ENCODE measurements around the gene ATP5F1E.

Gene ATP5F1E

DNA sequence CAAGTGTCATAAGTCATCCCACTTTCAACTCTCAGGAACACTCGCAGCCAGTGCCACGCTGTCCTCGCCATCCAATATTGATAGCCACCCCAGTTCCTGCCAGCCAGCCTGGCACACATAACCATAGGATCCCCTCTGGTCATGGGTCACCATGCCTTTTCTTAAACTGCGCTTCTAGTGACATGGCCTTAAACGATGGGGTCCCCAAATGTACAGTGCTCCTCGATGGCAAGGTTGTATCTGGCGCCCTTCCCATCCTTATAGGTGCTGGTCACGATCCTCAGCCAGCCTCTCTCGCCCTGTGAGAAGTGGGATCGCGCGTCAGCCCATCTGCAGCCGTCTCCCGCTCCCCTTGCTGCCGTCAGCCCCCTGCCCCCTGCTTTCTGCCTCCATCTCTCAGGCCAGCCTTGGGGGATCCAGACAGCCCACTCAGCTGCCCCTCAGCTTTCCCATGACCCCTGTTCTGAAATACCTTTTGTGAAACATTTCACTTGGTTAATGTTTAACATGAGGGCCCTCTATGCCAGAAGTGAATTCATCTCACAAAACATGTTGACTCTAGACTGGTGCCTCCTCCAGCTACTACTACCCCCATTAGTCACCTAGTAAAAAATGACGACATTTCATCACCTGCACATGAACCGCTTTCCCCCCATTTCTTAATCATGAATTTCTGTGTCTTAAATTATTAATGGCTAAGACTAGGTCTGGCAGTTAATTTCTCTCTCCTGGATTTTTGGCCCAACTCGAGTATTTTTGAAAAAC is 36.5 kb downstream of the ATP5F1E start:
- H2AFZ ChIP-seq (ENCODE audit: low read depth, low read length): no peak overlapping the region
- H3K27ac ChIP-seq (ENCODE audit: low read length): peak overlapping the region; percentile 87
- peak overlapping the region; percentile 60 for H3K4me2 ChIP-seq (ENCODE audit: low read length)
- peaks cover 83% of the 10 kb centered on the region for H3K36me3 ChIP-seq (replicated peaks; ENCODE audit: low read depth, low read length)
- peak overlapping the region; percentile 30 for H3K4me3 ChIP-seq (ENCODE audit: low read length)
- H3K79me2 ChIP-seq (ENCODE audit: low read length): peaks cover 52% of the 10 kb centered on the region
- H3K27me3 ChIP-seq (ENCODE audit: low read depth, low read length): no peaks in the 10 kb centered on the region
- H3K4me1 ChIP-seq (ENCODE audit: low read length): peaks cover 55% of the 10 kb centered on the region
- no peak for TF ChIP-seq EZH2phosphoT487 (IDR thresholded peaks at IDR 0.05; ENCODE audit: low read depth)
- no peak for TF ChIP-seq CTCF (IDR thresholded peaks at IDR 0.05; ENCODE audit: low read depth, low read length)
- H4K20me1 ChIP-seq (ENCODE audit: insufficient read depth, low read length): peaks cover 52% of the 10 kb centered on the region
- H3K9ac ChIP-seq (ENCODE audit: low read length): peak overlapping the region; percentile 36
- no peaks in the 10 kb centered on the region for H3K9me3 ChIP-seq (ENCODE audit: insufficient read depth, low read length)

- H3K9me3 ChIP-seq (ENCODE audit: insufficient read depth, low read length): no peaks in the 10 kb centered on the region
- peak overlapping the region; percentile 87 for H3K27ac ChIP-seq (ENCODE audit: low read length)
Measured at GRCh38 chr20:58994390-58995159, 37.6 kb downstream of the ATP5F1E start.

DNA sequence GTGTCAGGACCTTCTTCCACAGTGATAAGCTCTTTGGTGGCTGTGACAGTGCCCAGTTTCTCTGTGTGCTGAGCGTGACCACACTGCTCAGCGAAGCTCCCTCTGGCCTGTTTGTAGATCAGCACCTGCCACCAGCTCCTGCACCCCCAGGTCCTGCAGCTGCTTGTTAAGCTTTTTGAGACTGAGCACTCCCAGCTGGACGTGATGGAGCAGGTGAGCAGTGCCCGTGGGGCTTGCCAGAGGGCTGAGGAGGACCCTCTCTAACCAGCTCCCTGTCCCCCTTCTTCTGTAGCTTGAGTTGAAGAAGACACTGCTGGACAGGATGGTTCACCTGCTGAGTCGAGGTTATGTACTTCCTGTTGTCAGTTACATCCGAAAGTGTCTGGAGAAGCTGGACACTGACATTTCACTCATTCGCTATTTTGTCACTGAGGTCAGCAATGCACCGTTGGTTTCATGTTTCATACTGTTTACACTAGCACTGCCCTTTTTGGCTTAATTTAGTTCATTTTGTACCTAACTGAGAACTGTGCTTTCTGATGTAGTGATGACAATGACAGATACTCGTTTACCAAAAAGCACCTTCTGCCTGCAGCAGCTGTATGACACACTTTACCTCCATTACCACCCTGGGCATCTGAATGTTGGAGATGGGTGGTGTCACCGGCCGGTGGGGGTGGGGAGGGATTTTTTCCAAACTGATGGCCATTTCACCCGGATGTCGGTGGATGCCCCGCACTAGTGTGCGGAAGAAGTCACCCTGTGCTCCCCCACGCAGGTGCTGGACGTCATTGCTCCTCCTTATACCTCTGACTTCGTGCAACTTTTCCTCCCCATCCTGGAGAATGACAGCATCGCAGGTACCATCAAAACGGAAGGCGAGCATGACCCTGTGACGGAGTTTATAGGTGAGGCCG is 38.5 kb downstream of the ATP5F1E start:
- H3K79me2 ChIP-seq (ENCODE audit: low read length): peaks cover 39% of the 10 kb centered on the region

More at GRCh38 chr20:58994390-58995159, 37.6 kb downstream of the ATP5F1E start:
- Histone ChIP-seq H3K36me3 (replicated peaks; ENCODE audit: low read depth, low read length) (peaks cover 87% of the 10 kb centered on the region), H3K4me3 (ENCODE audit: low read length) (no peak overlapping the region), H3K27me3 (ENCODE audit: low read depth, low read length) (no peaks in the 10 kb centered on the region), H3K4me2 (ENCODE audit: low read length) (0 out of 2 replicates have a peak overlapping the region, but pooled peaks have one; percentile 12), H4K20me1 (ENCODE audit: insufficient read depth, low read length) (peaks cover 48% of the 10 kb centered on the region), H3K9ac (ENCODE audit: low read length) (no peak overlapping the region), H2AFZ (ENCODE audit: low read depth, low read length) (no peak overlapping the region), H3K4me1 (ENCODE audit: low read length) (peaks cover 55% of the 10 kb centered on the region), H3K79me2 (ENCODE audit: low read length) (peaks cover 47% of the 10 kb centered on the region)
- no peak for TF ChIP-seq CTCF (IDR thresholded peaks at IDR 0.05; ENCODE audit: low read depth, low read length)
- TF ChIP-seq EZH2phosphoT487 (IDR thresholded peaks at IDR 0.05; ENCODE audit: low read depth): no peak

More for the DNA sequence above, 38.5 kb downstream of the ATP5F1E start:
- Histone ChIP-seq H3K27ac (ENCODE audit: low read length) (peak overlapping the region; percentile 51), H3K9me3 (ENCODE audit: insufficient read depth, low read length) (no peaks in the 10 kb centered on the region), H3K9ac (ENCODE audit: low read length) (no peak overlapping the region), H3K27me3 (ENCODE audit: low read depth, low read length) (no peaks in the 10 kb centered on the region), H4K20me1 (ENCODE audit: insufficient read depth, low read length) (peaks cover 48% of the 10 kb centered on the region), H3K4me1 (ENCODE audit: low read length) (peaks cover 55% of the 10 kb centered on the region), H3K4me3 (ENCODE audit: low read length) (no peak overlapping the region), H3K36me3 (replicated peaks; ENCODE audit: low read depth, low read length) (peaks cover 90% of the 10 kb centered on the region), H3K4me2 (ENCODE audit: low read length) (no peak overlapping the region), H2AFZ (ENCODE audit: low read depth, low read length) (no peak overlapping the region)
- no peak for TF ChIP-seq CTCF (IDR thresholded peaks at IDR 0.05; ENCODE audit: low read depth, low read length)
- TF ChIP-seq EZH2phosphoT487 (IDR thresholded peaks at IDR 0.05; ENCODE audit: low read depth): no peak
